Measurements from ENCODE around the gene SEPTIN6.

- TF ChIP-seq CTCF (IDR thresholded peaks at IDR 0.05) (no peak), POLR2A (IDR thresholded peaks at IDR 0.05) (no peak)
Observed at GRCh38 chrX:119647552-119648420, 45.2 kb downstream of the SEPTIN6 start.

Data from lower leg skin (tissue), 3 donors.